Right cardiac atrium (tissue), 5 donors: ENCODE measurements around the gene SLC9A3. TPM values are rescaled to one million over a fixed set of nuclear protein-coding genes. Genes with fewer than 3 reads are reported as not detected.

ENCODE experiments used
- ATAC-seq, 2 donors: fragments of 200-7000 bp; cut with Tn5 transposase; one replicate each; pipeline versions ENCODE4 v1.8.0 to v1.9.1; 2020; ENCODE audit warnings: moderate library complexity in 2 of 2, mild to moderate bottlenecking in 1 of 2
- DNase-seq, 3 donors: peaks; one replicate each; pipeline ENCODE4 v3.0.0-alpha.2; 2020
- H3K27ac ChIP-seq: one replicate; pipeline ENCODE4 v1.5.1; 2013; ENCODE audit warnings: mild to moderate bottlenecking, low read length, control low read depth, moderate library complexity
- H3K27me3 ChIP-seq: one replicate; pipeline ENCODE4 v1.6.1; 2013; ENCODE audit not compliant: control insufficient read depth, insufficient read depth
- H3K4me1 ChIP-seq: one replicate; pipeline ENCODE4 v1.6.1; 2013; ENCODE audit warnings: low read length; ENCODE audit not compliant: control insufficient read depth, insufficient read depth
- H3K4me3 ChIP-seq: one replicate; pipeline ENCODE4 v1.5.1; 2013; ENCODE audit warnings: low read length, control low read depth
- H3K9me3 ChIP-seq: one replicate; pipeline ENCODE4 v1.6.1; 2013; ENCODE audit warnings: low read length; ENCODE audit not compliant: control insufficient read depth
- WGBS: extraction: QIAGEN DNeasy Blood & Tissue Kit; methylation state at CpG from one replicate; pipeline ENCODE4 v1.1.7; 2013; 5-methylcytosine and 5-hydroxymethylcytosine counted together
- intact Hi-C, 4 donors: fragments of 100-400 bp; cut with DNase I; formaldehyde crosslinking; loops; one replicate each; pipeline versions ENCODE4 v1.11.0 to v1.14.0; 2022 to 2023
- polyA plus RNA-seq: library from polyadenylated mRNA; stranded (reverse); fragments of 200-250 nt; gene quantifications from one replicate; pipeline ENCODE4 v1.2.3, GENCODE V29; 2013
- total RNA-seq, 4 donors: library from RNA; stranded (reverse); fragmentation: NEBNext Ultra II Directional; extraction: Animal tissue kit (Norgen Biotek cat#: 25700); gene quantifications; one replicate each; pipeline ENCODE4 v1.2.1, GENCODE V29; 2021
- donor health status: healthy with polysubstance abuse.
- donor health status: DM: no; HTN: yes; CAD: no.
- donor health status: DM: no; HTN: no; CAD: no.
- donor health status: DM: no; HTN: yes; CAD: no; lungs with severe emphysema.
- donor health status: DM: yes; HTN: yes; CAD: no.

The SLC9A3 gene
- total and polyA plus RNA-seq, 5 donors, result 0.94 to 1.1 (median 1.0) TPM

DNA sequence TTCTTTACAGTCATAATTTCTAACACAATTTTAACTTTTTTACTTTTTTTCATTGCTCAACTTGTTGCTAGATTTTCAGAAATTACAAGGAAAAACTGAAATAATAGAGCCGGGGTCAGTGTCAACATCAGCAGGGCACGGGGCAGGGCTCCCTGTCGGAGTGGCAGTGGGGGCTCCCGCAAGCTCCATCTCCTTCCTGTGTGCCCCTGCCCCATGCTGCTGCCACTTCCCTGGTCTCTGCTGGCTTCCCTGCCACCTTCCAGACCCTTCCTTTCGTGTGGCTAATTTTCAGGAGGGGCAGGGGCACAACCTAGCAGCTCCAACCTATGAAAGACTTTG is 82.3 kb downstream of the SLC9A3 start:
- intact Hi-C loops, result no loop called here
- H3K9me3 ChIP-seq, result no peaks in the 10 kb centered on the region
- peak overlapping the region; percentile 82 for H3K4me3 ChIP-seq
- no peak for DNase-seq
- no peak overlapping the region for H3K27ac ChIP-seq
- H3K27me3 ChIP-seq, result no peaks in the 10 kb centered on the region
- ATAC-seq, result no peak
- peaks cover 3% of the 10 kb centered on the region for H3K4me1 ChIP-seq
- WGBS, result 91% methylated on average over 5 of the region's 5 CpGs

DNA sequence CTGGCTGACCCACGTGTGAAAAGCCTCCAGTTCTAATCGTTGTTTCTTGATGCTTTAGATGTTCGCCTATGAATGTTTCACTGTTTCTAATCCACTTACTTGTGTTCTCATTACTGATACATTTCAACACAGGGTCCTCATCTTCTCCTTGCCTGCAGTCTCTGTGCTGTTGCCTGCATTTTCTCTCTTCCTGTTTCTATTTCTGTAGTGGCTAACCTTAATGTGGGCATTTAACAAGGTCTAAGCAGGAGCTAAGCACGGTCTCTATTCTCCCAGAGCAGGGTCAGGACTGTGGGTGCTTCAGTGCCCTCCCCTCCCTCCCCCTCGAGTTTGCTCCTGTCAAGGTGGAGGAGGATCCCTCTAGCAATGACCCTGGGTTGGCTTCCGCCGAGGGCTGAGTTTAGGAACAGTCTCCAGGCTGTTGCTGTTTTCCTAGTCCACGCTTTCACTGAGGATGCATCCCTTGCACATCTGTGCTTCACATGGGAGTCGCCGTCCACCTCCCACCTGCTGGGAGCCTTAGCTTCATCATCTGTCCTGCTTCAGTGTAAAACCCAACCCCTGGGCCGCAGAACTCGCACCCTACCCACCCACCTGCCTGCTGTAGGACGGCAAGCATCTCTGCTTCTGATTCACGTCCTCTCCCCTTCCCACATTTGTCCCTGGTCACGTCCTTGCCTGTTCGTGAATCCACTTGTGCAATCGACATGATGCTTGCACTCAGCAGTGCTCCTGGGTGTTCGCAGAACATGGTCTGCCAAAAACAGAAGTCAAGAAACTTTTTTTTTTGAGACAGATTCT is 83.6 kb downstream of the SLC9A3 start:
- peaks cover 3% of the 10 kb centered on the region for H3K4me1 ChIP-seq
- H3K27me3 ChIP-seq, result no peaks in the 10 kb centered on the region
- no peak overlapping the region for H3K27ac ChIP-seq
- WGBS, result 72% methylated on average over 18 of the region's 18 CpGs
- no peak overlapping the region for H3K4me3 ChIP-seq
- ATAC-seq (no peak), DNase-seq (no peak)
- H3K9me3 ChIP-seq, result no peaks in the 10 kb centered on the region
- intact Hi-C loops, result no loop called here

DNA sequence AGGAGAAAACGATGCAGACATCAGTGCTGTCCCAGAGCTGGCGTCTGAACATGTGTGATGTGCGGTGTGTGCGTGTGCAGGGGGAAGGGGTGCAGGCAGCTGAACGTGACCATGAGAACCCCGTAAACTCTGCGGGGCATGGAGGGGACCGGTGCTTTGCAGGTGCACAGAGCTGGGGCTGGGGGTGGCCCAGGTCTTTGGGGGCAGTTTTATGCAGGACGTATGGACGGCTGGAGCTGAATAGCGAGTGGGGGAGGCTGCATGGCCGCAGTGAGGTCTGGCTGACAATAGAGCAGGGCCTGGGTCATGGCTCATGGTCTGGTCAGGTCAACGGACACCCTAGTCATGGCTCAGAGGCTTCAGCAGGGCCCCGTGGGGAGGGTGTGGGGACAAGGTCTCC is 84.6 kb downstream of the SLC9A3 start:
- H3K4me1 ChIP-seq, result peaks cover 3% of the 10 kb centered on the region
- WGBS, result 78% methylated on average over 14 of the region's 14 CpGs
- ATAC-seq, result no peak

DNA sequence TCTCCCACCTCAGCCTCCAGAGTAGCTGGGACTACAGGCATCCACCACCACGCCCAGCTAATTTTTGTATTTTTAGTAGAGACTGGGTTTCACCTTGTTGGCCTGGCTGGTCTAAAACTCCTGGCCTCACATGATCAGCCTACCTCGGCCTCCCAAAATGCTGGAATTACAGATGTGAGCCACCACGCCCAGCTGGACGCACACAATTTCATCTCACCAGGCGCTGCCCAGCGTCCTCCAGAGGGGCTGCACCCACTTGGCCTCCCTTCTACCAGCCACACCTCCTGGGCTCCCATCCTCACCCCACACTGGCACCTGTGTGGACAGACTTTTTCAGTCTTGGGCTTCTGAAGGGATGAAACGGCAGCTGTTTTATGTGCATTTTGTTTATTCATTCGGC is 85.1 kb downstream of the SLC9A3 start:
- Histone ChIP-seq H3K4me1 (peaks cover 3% of the 10 kb centered on the region), H3K27me3 (no peaks in the 10 kb centered on the region), H3K4me3 (no peak overlapping the region), H3K9me3 (no peaks in the 10 kb centered on the region), H3K27ac (no peak overlapping the region)
- ATAC-seq (no peak), DNase-seq (no peak)
- 90% methylated on average over 8 of the region's 8 CpGs for WGBS
- intact Hi-C loops, result no loop called here

More for the DNA sequence above, 84.6 kb downstream of the SLC9A3 start:
- no peak for DNase-seq
- no peak overlapping the region for H3K4me3 ChIP-seq
- no peaks in the 10 kb centered on the region for H3K9me3 ChIP-seq
- no peaks in the 10 kb centered on the region for H3K27me3 ChIP-seq
- intact Hi-C loops, result no loop called here
- no peak overlapping the region for H3K27ac ChIP-seq

DNA sequence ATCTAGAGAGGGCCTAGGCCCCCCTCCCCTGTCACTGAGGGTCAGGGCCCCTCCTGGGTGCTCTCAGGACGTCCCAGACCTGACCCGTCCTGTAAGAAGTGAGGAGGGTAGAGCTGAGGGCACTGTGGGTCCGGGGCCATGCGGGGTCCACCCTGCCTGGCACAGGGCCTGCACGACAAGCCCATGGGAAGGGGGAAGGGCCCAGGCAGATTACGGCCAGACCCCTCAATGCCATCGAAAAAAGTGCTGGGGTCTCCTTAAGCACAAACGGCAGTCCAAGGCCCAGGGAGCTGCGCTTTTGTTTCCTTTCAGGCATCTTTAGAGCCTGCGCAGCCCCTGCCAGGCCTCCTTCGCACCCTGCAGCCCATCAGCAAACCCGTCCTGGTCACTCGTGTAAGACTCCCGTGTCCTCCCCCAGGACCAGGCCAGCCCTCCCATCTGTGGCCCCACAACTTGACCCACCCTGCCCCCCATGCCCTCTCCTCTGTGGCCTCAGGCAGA is 85.7 kb downstream of the SLC9A3 start:
- H3K27ac ChIP-seq, result no peak overlapping the region
- DNase-seq (no peak), ATAC-seq (no peak)
- no peaks in the 10 kb centered on the region for H3K4me1 ChIP-seq
- no peak overlapping the region for H3K4me3 ChIP-seq
- intact Hi-C loops, result no loop called here
- no peaks in the 10 kb centered on the region for H3K9me3 ChIP-seq
- WGBS, result 66% methylated on average over 14 of the region's 14 CpGs
- no peaks in the 10 kb centered on the region for H3K27me3 ChIP-seq

DNA sequence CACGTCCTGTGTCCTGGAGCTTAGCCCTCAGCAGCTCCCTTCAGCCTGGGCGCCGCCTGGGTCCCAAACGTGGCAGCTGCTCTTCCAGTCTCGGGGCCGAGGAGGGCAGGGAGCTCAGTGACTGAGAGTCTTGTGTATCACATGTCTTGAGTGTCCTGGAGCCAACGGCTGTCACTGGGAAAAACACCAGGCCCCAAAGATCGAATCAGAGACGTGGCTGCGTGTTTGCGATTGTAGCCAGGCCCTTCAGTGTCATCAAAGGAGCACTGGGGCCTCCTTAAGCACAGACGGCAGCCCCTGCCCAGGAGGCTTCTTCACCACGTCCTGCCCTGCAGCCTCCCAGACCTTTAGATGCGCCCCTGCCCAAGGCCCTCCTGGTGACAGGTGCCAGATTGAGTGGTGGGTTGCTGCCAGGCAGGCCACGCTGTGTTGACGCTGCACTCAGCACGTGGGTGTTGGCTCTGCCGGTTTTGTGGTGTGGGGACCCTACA is 86.9 kb downstream of the SLC9A3 start:
- ATAC-seq, result no peak
- intact Hi-C loops, result no loop called here
- Histone ChIP-seq H3K9me3 (no peaks in the 10 kb centered on the region), H3K27me3 (no peaks in the 10 kb centered on the region), H3K4me3 (no peak overlapping the region), H3K4me1 (no peaks in the 10 kb centered on the region), H3K27ac (no peak overlapping the region)
- WGBS, result 45% methylated on average over 18 of the region's 18 CpGs
- DNase-seq, result no peak

DNA sequence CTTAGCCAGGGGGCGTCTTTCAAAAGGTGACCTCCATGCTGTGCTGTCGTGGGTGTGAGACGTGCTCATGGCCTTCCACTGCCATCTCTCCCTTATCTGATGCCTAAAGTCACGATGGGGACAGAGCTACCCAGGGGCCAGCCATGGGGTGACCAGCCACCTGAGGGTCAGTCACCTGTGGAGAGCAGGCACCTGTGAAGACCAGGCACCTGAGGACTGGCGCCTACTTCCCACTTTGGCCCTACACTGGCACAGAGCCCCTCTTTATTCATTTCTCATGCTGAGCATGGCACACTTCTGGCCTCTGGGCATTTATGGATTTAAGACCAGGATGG is 87.6 kb downstream of the SLC9A3 start:
- intact Hi-C loops, result no loop called here
- no peak for ATAC-seq
- 63% methylated on average over 5 of the region's 5 CpGs for WGBS
- H3K4me1 ChIP-seq, result no peaks in the 10 kb centered on the region
- H3K27me3 ChIP-seq, result no peaks in the 10 kb centered on the region
- no peak for DNase-seq
- no peaks in the 10 kb centered on the region for H3K9me3 ChIP-seq
- no peak overlapping the region for H3K27ac ChIP-seq
- no peak overlapping the region for H3K4me3 ChIP-seq

DNA sequence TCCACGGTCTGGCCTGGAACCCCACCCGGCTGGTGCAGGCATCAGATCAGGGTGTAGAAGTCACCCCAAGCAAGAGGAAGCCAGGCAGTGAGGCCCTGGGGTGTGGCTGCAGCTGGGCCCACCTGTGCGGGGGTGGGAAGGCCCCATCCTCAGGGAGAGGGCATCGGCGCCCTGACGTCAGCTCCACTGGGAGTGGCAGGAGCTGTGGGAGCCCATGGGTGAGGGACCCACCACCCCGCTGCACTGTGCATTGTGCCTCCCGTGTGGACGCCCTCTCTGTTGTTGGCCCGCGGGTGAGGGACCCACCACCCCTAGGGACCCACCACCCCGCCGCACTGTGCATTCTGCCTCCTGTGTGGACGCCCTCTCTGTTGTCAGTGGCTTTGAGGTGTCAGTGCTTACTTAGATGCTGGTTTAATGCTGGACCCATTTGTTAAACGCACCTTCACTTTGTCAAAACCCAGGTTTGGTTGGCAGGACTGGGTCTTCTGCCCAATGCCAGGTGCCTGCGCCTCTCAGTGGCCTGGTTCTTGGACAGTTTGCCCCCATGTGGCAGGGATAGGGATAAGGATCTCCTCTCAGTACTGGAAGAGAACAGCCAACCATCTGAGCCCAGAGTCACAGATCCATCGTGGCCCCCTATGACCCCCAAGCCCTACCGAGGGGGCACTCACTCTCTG is 88.1 kb downstream of the SLC9A3 start:
- no peaks in the 10 kb centered on the region for H3K4me1 ChIP-seq
- DNase-seq (no peak), ATAC-seq (peak in 1 of 2 donors; percentile 28)
- 82% methylated on average over 18 of the region's 18 CpGs for WGBS
- no peak overlapping the region for H3K27ac ChIP-seq
- H3K27me3 ChIP-seq, result no peaks in the 10 kb centered on the region
- no peaks in the 10 kb centered on the region for H3K9me3 ChIP-seq
- H3K4me3 ChIP-seq, result no peak overlapping the region
- intact Hi-C loops, result no loop called here

DNA sequence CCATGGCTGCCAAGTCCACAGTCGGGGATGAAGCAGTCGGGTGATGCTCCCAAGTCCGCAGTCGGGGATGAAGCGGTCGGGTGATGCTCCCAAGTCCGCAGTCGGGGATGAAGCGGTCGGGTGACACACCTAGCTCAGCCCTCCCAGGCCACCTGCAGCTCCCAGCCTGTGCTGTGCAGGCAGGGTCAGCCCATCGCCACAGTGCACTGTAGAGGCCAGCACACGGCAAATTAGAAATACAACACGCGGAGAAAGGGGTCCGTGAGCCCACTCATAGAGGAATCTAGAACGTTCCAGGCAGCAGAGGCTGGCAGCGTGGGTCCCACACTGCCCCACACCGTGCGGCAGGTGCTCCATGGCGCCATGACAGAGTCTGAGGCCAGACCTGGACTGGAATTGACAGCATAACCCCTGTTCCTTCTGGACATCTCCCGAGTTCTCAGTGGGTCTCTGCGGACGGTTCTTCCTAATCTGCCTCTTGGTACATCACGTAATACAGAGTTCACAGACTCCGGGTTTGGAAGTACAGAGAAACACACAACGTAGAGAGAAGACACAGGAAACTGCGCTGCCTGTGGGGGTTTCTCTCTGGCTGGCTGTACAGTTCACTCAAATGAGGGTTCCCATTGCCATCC is 89.0 kb downstream of the SLC9A3 start:
- H3K27me3 ChIP-seq, result no peaks in the 10 kb centered on the region
- WGBS, result 83% methylated on average over 27 of the region's 27 CpGs
- ATAC-seq (no peak), DNase-seq (no peak)
- no peaks in the 10 kb centered on the region for H3K4me1 ChIP-seq
- no peaks in the 10 kb centered on the region for H3K9me3 ChIP-seq
- no peak overlapping the region for H3K4me3 ChIP-seq
- no peak overlapping the region for H3K27ac ChIP-seq
- intact Hi-C loops, result no loop called here

DNA sequence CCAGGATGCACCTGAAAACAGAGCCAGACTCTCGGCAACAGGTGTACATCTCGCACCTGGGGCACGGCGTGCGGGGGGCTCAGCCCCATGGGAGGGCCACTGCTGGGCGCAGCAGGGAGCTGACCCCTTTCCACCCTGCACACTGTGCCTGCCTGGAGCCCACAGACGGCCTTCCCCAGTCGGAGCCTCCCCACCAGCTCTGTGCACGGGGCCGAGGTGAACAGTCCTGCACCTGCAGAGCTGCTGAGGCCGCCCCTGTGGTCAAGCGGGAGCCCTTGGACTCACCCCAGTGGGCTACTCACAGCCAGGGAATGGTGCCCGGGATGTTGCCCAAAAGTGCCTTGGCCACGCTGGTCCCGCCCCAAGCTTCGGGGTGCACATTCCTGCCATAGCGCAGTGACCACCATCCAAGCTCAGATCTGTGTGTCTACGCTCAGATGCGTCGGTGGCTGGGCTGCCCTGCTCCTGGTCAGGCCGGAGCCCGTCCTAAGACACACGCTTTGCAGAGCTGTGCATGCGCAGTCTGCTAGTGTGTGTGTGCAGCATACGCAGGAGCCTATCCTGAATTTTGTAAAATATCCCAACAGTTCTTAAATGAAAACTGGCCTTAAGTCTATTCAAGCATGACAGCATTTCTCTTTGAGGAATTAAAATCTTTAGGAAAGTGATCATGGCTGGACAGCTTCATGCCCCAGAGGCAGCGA is 89.7 kb downstream of the SLC9A3 start:
- H3K4me1 ChIP-seq, result no peaks in the 10 kb centered on the region
- H3K9me3 ChIP-seq, result no peaks in the 10 kb centered on the region
- H3K4me3 ChIP-seq, result no peak overlapping the region
- no peaks in the 10 kb centered on the region for H3K27me3 ChIP-seq
- DNase-seq (no peak), ATAC-seq (no peak)
- no peak overlapping the region for H3K27ac ChIP-seq
- 86% methylated on average over 26 of the region's 26 CpGs for WGBS
- intact Hi-C loops, result no loop called here

DNA sequence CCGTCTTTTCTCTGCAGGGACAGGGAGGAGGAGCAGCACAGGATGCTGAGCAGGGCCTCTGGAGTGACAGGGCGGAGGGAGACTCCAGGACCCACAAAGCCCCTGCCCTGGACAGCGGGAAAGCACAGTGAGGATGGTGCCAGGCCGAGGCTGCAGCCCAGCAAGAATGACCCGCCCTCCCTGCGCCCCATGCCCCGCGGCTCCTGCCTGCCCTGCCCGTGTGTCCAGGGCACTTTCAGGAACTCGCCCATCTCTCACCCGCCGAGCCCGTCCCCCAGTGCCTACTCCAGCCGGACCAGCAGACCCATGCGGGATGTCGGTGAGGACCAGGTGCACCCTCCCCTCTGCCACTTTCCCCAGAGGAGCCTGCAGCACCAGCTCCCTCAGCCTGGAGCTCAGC is 90.4 kb downstream of the SLC9A3 start:
- intact Hi-C loops, result no loop called here
- Histone ChIP-seq H3K27ac (no peak overlapping the region), H3K4me3 (no peak overlapping the region), H3K4me1 (no peaks in the 10 kb centered on the region), H3K9me3 (no peaks in the 10 kb centered on the region), H3K27me3 (no peaks in the 10 kb centered on the region)
- no peak for ATAC-seq
- 67% methylated on average over 16 of the region's 16 CpGs for WGBS
- DNase-seq, result no peak
